HG02678 (cell line): Measurements from ENCODE around the gene GPX3.

Experiments
- ATAC-seq: cut with Tn5 transposase; IDR thresholded peaks from one replicate; pipeline ENCODE4 v1.9.1; 2021; ENCODE audit warnings: mild to moderate bottlenecking, moderate library complexity; ENCODE audit not compliant: unreplicated experiment

Gene GPX3

DNA sequence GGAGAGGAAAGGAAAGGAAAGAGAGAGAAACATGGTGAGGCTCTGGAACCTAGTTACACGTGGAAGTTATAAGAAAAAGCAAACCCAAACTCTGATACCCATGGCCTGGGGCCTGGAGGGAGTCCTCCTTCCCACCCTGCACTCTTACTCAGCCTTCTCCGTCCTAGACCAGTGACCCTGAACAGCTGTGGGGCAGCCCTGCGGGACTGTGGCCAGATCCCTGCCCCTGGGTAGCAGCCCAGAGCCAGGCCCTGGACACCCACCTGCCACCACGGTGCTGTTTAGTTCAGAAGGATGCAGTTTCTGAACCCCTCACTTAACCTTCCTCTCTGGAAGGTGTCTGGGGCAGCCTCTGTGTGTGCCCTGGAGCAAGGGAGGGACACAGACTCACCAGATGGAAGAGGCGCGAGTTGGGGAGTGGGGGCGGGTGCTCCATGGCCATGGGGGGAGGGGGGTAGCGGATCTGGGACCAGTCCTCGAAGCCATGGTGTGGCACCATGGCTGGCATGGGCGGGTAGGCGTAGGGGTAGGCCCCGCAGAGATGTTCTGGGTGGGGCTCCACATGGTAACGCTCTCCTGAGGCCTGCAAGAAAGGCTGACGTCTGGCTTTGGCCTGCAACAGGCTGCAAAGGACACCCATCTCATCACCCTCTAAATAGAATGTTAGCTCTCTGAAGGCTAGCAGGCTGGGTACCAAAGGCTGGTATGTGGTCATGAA, 13.0 kb downstream of the GPX3 start:
- ATAC-seq: no peak

DNA sequence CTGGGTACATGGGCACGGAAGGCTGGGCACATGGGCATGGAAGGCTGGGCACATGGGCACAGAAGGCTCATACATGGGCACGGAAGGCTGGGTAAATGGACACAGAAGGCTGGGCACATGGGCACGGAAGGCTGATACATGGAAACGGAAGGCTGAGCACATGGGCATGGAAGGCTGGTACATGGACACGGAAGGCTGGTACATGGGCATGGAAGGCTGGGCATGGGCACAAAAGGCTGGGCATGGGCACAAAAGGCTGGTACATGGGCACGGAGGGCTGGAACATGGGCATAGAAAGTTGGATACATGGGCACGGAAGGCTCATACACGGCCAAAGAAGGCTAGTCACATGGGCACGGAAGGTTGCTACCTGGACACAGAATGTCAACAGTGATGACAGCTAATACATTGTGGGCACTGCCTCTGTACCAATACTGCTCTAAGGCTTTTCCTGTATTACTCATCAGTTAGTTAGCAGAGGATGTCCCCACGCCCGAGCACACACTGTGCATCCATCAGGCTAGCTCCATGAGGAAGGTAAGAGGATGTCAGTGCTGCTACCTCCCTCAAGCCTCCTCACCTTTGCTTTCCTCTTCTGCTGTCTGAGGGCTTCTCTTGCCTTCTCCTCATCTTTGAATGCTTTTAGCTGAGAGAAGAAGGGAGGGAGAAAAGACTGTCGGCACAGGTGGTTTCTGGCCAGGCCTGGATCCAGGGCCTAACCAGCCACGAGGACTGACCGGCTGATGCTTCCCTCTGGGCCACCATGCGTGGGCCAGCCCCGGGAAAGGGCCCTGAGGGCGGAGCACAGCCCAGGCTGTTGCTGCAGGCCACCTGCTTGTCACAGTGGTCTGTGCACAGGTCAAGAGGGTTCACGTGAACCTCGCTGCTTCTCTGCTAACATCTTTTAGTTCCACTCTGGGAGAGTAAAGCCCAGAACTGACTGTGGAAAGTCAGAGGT, 14.3 kb downstream of the GPX3 start:
- ATAC-seq: no peak

DNA sequence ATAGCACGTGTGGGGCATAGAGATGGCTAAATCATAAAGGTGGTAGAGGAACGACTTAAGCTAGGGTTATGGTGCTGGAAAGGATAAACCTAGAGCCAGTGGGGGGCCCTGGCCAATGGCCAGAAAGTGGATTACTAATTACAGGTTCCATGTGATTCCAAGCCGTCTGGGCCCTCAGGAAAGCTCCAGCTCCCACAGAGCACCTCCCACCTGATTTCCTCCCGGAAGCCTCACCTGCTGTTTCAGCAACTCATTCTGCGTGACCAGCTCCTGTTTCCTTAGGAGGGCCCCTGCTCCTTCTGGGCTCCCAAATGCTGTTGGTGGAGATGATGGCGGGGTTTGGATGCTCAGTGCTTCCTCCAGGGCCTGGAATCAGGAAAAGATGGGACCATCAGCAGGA, 16.2 kb downstream of the GPX3 start:
- no peak for ATAC-seq

DNA sequence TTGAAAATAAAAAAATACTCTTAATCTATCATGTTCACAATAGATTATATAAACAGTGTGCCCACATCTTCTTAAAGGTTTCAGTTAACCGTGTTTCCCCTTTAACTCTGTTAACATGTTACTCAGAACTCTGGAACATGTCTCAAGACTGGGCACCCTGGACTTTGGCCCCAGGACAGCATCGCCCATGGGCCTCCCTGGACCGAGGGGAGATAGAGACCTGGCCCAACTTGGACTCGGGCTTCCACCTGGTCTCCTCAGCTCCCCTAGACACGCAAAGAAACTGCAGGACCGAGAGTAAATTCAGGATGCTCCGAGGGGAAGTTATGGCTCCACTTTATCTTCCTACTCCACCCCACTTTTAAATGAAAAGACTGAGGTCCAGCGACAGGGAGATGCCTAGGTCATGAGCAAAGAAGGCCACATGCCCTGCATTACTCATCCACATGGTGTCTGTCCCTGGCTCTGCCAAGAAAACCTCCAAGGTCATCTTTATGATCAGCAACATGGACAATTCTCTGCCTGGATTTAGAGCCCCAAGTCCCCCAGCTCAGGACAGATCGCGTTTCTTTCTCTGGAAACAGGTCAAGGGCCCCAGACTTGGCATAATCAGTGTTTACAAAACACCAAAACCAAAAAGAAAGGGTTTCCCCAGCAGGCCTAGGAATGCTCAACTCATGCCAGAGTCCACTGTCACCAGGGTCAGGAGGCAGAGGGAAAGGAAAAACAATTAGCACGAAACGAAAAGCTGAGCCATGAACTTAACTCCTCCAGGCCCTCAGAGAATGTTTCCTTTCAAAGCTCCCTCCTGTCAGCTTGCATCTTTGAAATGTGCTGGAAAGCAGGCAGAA, 17.4 kb downstream of the GPX3 start:
- ATAC-seq: no peak

DNA sequence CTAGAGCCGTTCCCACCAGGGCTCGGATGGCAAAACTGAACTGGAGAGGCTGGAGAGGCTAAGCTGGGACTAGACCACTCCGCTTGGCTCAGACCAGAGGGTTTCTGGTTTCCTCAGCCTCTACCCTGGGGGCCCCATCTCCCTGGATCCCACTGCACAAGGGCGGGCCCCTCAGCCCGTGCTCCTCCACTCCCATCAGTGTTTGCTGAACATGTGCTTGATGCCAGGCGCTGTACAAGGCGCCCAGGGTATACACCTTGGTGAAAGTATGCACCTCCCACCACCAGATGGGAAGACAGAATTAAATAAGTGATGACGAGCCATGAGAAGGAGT, 18.0 kb downstream of the GPX3 start:
- ATAC-seq: no peak

DNA sequence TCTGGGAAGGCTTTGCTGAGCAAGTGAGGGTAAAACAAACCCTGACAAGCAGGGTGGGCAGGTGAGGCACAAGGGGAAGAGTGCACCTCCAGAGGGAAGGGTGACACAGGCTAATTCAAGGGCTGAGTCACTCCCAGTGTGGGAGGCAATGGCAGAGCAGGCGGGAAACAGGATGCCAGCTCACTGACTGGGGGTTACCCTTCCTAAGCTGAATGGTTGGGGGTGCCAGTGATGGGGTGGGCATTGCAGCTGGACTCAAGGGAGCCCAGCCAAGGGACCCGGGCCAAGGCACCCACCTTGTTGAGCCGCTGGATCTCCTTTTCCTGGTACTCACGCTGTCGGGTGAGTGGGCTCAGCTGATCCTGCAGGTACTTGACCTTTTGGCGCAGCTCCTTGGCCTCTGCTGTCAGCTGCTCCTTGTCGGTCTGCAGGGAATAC, 18.4 kb downstream of the GPX3 start:
- ATAC-seq: no peak

DNA sequence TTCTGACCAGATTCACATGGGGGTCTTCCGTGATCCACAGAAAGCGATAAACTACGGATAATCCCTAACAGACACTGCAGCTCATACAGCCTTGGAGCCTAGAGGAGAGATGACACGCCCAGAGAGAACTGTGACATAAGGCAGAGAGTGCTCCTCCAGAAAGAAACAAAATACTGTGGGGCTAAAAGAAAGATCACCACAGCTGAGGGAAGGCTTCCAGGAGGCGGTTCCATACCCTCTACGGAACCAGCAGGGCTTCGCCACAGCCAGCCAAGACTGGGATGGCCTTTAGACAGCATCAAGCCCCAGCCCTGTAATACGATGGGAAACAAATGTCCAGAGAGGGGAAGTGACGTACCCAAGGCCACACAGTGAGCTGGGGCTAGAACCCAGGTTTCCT, 19.3 kb downstream of the GPX3 start:
- no peak for ATAC-seq

DNA sequence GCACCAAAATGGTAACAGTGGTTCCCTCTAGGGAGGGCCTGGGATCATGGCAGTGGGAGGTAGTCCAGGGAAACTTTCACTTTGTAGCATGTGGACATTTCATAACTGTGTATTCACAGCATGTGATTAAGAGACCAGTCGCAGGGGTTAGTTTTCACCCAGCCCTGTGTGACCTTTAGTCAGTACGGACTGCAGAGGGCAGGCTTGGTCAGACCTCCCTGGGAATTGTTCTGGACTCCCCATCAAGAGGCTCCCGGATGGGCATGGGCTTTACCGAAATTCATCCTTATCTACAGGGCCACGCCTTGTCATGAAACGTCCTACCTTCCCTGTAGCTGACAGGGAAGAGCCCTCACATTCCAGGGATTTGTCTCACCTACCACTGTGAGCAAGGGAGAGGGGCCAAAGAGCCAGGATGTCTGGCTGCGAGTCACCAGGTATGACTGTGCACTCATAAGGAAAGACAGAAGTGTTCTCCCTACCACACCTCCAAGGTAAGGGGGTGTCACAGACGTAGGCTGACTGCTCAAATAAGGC, 19.9 kb downstream of the GPX3 start:
- ATAC-seq: no peak

DNA sequence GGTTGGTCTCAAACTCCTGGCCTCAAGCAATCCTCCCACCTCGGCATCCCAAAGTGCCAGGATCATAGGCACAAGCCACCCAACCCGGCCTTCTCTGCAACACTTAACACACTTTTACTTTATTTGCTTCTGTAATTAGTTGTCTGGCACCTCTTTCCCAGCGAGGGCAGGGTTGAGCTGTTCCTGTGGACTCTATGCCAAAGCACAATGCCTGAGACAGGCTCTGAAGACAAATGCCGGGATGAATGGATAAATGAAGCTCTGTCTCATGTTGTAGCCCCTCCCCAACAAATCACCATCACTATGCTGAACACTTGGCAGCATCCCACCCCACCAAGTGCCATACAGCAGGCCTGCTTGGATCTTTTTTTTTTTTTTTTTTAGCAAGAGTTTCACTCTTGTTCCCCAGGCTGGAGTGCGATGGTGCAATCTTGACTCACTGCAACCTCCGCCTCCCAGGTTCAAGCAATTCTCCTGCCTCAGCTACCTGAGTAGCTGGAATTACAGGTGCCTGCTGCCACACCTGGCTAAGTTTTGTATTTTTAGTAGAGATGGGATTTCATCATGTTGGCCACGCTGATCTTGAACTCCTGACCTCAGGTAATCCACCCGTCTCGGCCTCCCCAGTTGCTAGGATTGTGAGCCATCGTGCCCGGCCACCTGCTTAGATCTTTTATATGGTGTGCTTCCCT, 21.3 kb downstream of the GPX3 start:
- ATAC-seq: no peak

DNA sequence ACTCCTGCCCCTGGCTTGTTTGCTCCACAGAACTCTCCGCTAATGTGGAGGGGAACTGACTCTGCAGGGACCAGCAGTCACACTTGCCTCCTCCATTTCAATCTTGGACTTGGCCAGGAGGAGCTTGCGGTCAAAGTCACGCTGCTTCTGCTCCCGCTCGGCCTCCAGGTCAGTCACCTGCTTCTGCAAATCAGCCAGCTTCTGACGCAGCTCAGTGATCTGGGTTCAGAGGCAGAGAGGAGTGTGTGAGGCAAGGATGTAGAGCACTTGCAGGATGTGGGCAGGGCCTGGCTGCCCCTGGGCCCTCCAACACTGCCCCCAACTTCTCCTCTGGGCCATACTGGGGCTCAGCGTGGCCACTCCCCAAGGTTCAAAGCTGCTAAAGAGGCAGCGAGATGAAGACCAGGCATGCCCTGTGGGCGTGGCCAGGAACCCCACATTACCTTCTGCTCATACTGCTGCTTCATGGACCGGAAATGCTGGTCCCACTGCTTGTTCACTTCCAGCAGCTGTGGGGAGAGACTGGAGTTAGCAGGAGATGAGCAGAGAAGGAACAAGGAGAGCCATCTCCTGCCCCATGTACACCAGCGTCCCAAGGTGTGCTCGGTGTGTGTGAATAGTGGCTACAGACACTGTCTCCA, 22.2 kb downstream of the GPX3 start:
- ATAC-seq: no peak

DNA sequence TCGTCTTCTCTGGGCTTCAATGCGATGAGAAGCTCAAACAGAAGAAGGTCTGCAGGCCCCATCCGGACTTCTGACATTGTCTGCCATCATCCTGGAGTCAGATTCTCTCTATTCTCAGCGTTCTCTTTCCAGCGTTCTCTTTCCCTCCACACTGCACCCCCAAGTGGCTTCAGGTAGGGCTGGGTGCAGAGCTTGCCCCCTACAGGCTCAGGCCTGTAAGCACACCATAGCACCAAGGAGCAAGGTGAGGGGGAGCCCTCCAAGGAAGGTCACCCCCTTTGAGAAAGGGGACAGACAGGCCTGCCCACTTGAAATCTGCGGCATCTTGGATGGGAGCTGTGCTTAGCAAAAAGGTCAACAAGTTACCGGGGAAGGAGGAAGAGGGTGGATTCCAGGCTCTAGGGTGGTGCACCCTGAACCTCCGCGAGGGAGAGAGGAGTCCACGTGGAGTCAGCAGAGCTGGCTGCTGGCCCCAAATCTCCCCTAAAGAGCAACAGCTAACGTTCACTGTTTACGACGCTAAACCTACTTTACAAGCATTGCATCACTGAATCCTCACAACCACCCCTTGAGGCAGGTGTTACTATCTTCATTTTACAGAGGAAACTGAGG, 27.5 kb downstream of the GPX3 start:
- peak; percentile 56 for ATAC-seq

DNA sequence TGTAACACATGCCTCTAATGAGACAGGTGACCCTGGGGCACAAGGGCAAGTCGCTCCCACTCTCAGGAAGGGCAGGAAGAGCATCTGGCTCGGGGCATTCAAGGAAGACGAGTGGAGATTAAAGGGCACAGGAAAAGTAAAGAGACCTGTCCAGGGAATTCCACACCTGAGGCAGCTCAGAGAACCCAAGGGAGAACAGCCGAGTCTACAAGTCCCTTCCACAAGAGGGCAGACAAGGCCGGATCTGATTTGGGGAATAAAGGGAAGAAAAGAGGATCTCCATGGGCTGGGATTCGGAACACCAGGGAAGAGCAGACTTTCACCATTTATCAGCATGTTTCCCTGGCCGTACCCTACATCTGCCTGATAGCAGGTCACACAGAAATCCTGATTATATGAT, 28.1 kb downstream of the GPX3 start:
- ATAC-seq: no peak

DNA sequence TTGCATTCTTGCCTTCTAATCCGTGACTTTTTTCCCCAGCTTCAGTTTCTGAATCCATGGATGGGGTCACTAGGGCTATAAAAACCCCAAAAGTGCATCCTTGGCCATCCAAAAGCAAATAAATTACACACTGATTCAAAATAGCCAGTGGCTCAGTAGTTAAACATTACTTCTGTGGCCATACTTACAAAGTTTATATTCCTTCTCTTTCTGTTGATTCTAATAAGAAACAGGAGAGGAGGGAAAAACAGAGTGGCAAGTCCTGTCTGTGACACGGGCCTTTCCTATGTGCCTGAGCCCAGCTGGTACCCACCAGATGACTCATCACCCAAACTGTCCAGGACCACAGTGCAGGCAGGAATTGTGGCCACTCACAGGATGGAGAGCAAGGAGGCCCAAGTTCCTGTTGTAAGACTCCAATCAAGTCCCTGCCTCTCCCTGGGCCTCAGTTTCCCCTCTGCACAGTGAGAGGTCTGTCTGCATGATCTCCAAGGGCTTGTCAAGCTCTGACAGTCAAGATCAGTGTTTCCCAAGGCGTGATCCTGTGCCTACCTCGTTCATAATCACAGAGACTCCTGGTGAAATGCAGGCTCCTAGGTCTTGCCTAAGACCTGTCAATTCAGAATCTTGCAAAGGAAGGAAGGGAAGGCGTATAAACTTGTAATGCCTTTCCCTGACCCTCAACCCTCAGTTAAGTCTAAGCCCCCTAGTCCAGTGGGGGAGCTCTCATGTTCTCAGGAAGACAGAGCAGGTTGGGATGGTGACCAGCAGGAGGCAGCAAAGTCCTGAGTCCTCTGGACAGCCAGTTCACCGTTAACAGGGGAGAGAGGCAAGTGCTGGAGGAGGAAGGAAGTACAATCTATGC, 30.9 kb downstream of the GPX3 start:
- peak; percentile 71 for ATAC-seq

DNA sequence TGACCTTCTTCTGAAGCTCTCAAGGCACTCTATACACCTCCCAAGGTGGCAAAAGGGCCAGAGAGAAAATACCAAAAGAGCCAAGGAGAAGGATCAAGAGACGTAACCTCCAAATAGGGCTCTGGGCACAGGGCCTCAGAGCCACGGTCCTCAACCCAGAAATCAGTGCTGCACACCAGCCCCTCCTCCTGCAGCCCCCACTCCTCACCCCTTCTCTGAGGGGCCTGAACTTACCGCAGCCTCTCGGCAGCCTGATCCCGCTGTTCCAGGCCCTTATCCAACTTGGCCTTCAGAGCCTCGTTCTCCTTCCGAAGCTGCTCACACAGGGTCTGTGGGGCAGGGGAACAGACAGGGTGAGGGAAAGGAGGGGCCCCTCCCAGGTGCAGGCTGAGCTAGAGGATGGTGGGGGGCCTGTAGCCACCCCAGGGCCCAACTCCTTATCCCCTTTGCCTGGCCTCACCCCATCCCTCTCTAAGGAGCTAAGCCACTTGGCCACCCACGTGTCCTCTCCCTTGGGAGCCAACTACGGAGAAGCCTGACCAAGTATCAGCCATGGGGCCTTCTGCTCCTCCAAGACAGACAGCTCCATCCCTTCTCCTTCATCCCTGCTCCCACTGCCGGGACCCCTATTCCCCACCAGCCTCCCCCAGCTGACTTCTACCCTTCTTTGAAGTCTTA, 31.7 kb downstream of the GPX3 start:
- no peak for ATAC-seq

DNA sequence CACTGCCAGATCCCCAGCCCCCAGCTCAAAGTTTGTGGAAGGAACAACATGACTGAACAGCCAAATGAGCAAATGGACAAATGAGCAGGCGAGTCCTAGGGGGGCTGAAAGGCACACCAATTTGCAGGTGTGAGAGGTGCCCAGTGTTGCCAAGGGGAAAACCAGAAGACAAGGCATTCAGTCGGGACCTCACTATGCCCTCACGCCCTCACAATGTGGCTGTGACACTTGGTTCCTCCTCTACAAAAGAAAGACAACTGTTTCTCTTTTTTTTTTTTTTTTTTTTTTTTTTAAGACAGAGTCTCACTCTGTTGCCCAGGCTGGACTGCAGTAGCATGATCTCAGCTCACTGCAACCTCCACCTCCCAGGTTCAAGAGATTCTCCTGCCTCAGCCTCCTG, 32.4 kb downstream of the GPX3 start:
- ATAC-seq: no peak

DNA sequence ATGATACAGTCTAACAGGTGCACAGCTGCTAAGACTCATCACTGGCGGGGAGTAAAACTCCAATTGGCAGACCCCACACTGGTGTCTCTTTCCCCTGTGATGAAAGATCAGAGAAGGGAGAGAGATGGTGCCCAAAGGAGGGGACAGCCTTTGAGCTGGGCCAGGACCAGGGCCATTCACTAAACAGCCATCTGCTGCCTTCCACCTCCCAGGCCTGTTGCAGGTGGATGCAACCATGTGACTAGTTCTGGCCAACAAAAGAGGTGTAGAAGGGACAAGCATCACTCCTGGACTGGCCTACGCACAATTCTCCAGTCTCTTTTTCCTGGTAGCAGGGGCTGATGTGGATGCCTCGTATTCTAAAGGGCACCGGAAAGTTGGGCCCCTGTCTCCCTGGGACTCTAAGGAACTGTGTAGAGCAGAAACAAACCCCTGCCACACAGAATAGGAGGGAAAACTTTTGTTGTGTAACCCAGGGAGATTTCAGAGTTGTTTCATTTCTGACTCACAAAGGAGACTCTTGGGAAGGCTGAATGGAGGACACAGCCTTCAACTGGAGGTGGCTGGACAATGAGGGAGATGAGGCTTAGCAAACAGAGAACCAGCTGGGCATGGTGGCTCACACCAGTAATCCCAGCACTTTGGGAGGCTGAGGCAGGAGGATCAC, 33.5 kb downstream of the GPX3 start:
- ATAC-seq: no peak

DNA sequence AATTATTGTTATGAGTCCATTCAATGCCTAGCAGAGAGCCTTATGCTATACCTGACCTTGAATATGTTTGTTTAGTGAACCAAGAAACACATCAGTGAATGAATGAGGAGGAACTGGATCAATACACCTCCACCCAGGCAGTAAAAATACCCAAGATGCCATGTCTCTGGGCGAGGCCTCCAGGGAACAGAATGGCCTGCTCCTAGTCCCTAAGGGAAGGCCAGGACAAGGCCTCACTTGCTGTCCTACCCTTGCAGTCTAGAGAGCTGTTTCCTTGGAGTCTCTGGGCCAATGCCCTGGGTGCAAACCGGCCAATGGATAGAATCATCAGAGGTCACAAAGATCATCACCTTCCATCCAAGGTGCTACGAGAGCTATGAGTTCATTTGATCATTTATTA, 34.3 kb downstream of the GPX3 start:
- no peak for ATAC-seq

DNA sequence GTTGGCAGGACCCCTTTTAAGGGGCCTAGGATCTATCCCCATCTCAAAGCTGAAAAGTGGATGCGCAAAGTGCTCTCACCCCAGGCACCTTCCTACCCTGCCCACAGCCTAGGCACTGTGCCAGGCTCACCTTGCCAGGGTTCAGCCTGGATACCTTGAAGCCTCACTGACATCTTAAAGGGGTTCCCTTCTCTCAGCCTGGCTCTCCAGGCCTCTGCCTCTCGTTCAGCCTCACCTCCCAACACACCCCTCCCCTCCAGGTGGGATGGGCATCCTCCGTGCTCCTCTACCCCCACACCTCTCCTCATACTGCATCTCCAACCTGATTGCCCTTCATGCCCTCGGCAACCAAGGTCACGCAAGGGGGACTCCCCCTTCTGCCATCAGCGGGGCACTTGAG, 34.9 kb downstream of the GPX3 start:
- no peak for ATAC-seq
